ENCODE results near the gene FATE1. TPM values are rescaled to one million over a fixed set of nuclear protein-coding genes. Genes with fewer than 3 reads are reported as not detected.

The FATE1 gene
- total RNA-seq, 2 donors from 2014 or later, result 1,003 TPM; not detected in 1

GRCh38 chrX:151753313-151754046 is 37.6 kb downstream of the FATE1 start:
- Histone ChIP-seq H3K4me3 (no peak overlapping the region), H3K4me1 (replicated peaks) (no peaks in the 10 kb centered on the region), H3K36me3 (no peaks in the 10 kb centered on the region), H3K27me3 (replicated peaks; ENCODE audit: insufficient read depth) (no peaks in the 10 kb centered on the region), H3K27ac (no peak overlapping the region), H3K9me3 (no peaks in the 10 kb centered on the region)
- intact Hi-C loops (cut with DNase I), result loop anchor here (5.0 kb wide), 1 partner anchor 879 kb away; no protein-coding TSS in a partner anchor
- DNase-seq (ENCODE audit: low spot score), result peak; percentile 40
- TF ChIP-seq POLR2A (IDR thresholded peaks at IDR 0.05) (no peak), POLR2AphosphoS5 (IDR thresholded peaks at IDR 0.05) (no peak), CTCF (IDR thresholded peaks at IDR 0.05) (peak; percentile 40 to 84 (median 53))
- 19% methylated on average over 5 of the region's 22 CpGs for WGBS

GRCh38 chrX:151754047-151754429 is 38.2 kb downstream of the FATE1 start:
- TF ChIP-seq POLR2AphosphoS5 (IDR thresholded peaks at IDR 0.05) (no peak), POLR2A (IDR thresholded peaks at IDR 0.05) (no peak), CTCF (IDR thresholded peaks at IDR 0.05) (no peak)
- WGBS, result 35% methylated on average over 6 of the region's 6 CpGs
- no peaks in the 10 kb centered on the region for H3K36me3 ChIP-seq
- peak; percentile 10 for DNase-seq (ENCODE audit: low spot score)
- no peaks in the 10 kb centered on the region for H3K27me3 ChIP-seq (replicated peaks; ENCODE audit: insufficient read depth)
- H3K4me1 ChIP-seq (replicated peaks), result no peaks in the 10 kb centered on the region
- no peaks in the 10 kb centered on the region for H3K9me3 ChIP-seq
- H3K4me3 ChIP-seq, result no peak overlapping the region
- intact Hi-C loops (cut with DNase I), result loop anchor here (5.0 kb wide), 1 partner anchor 878 kb away; no protein-coding TSS in a partner anchor
- H3K27ac ChIP-seq, result no peak overlapping the region

GRCh38 chrX:151754641-151755215 is 38.9 kb downstream of the FATE1 start:
- Histone ChIP-seq H3K9me3 (no peaks in the 10 kb centered on the region), H3K27ac (no peak overlapping the region), H3K4me3 (no peak overlapping the region), H3K36me3 (no peaks in the 10 kb centered on the region), H3K27me3 (replicated peaks; ENCODE audit: insufficient read depth) (no peaks in the 10 kb centered on the region), H3K4me1 (replicated peaks) (no peaks in the 10 kb centered on the region)
- TF ChIP-seq POLR2AphosphoS5 (IDR thresholded peaks at IDR 0.05), result no peak
- no peak for TF ChIP-seq CTCF (IDR thresholded peaks at IDR 0.05)
- TF ChIP-seq POLR2A (IDR thresholded peaks at IDR 0.05), result no peak
- peak; percentile 5 for DNase-seq (ENCODE audit: low spot score)
- WGBS, result 18% methylated on average over 11 of the region's 11 CpGs
- intact Hi-C loops (cut with DNase I), result loop anchor here (5.0 kb wide), 1 partner anchor 878 kb away; no protein-coding TSS in a partner anchor

GRCh38 chrX:151759041-151759708 is 43.3 kb downstream of the FATE1 start:
- Histone ChIP-seq H3K27me3 (replicated peaks; ENCODE audit: insufficient read depth) (no peaks in the 10 kb centered on the region), H3K27ac (no peak overlapping the region), H3K9me3 (no peaks in the 10 kb centered on the region), H3K36me3 (no peaks in the 10 kb centered on the region), H3K4me1 (replicated peaks) (no peaks in the 10 kb centered on the region), H3K4me3 (no peak overlapping the region)
- intact Hi-C loops (cut with DNase I), result no loop called here
- DNase-seq (ENCODE audit: low spot score), result no peak
- WGBS, result 97% methylated on average over 10 of the region's 11 CpGs
- no peak for TF ChIP-seq POLR2AphosphoS5 (IDR thresholded peaks at IDR 0.05)
- no peak for TF ChIP-seq POLR2A (IDR thresholded peaks at IDR 0.05)
- no peak for TF ChIP-seq CTCF (IDR thresholded peaks at IDR 0.05)
